Hematopoietic multipotent progenitor cell treated with erythropoietin and hydrocortisone succinate and interleukin-3 and kit ligand, for 8 days (in vitro differentiated cells): ENCODE data around the gene ENPEP.
A peak's percentile ranks its signal among the peaks of the same experiment; 100 is the strongest.
"Not testable (repeated sequence)": the region's sequence is repeated elsewhere in the genome, so short reads cannot be mapped to it uniquely, and the experiment has no call there.

Source experiments
- DNase-seq: peaks from one replicate; pipeline ENCODE4 v3.0.0-alpha.2; 2015

The ENPEP gene

GRCh38 chr4:110484767-110485166 is 8.8 kb downstream of the ENPEP start:
- no peak for DNase-seq

- DNase-seq: no peak
Measured at GRCh38 chr4:110485452-110485851, 9.5 kb downstream of the ENPEP start.

- DNase-seq: no peak
Measured at GRCh38 chr4:110486256-110486655, 10.3 kb downstream of the ENPEP start.

- not testable (repeated sequence) for DNase-seq
Measured at GRCh38 chr4:110486850-110487249, 10.9 kb downstream of the ENPEP start.

GRCh38 chr4:110487873-110488272 is 11.9 kb downstream of the ENPEP start:
- no peak for DNase-seq

- DNase-seq: no peak
Measured at GRCh38 chr4:110489901-110490508, 14.1 kb downstream of the ENPEP start.

- no peak for DNase-seq
Measured at GRCh38 chr4:110492522-110492921, 16.6 kb downstream of the ENPEP start.

- DNase-seq: no peak
Measured at GRCh38 chr4:110493520-110493919, 17.6 kb downstream of the ENPEP start.

GRCh38 chr4:110498420-110498819 is 22.5 kb downstream of the ENPEP start:
- no peak for DNase-seq

DNA sequence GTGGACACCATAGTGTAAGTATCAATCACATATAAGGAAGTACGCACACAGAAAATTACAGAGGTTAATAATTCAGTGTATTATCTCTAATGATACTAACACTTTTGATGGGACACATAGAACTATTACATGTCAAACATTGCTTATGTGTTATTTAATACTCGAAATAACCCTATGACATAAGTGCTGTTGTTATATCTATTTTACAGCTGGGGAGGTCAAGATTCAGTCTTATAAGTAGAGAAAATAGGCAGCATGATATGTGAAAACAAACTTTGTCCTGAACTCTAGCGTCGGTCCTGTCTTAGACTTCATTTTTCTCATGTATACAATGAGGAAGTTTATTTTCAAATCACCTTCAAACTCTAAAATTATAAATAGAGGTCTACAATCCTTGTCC is 23.2 kb downstream of the ENPEP start:
- DNase-seq: no peak

- no peak for DNase-seq
Measured at GRCh38 chr4:110501826-110502225, 25.9 kb downstream of the ENPEP start.

- no peak for DNase-seq
Measured at GRCh38 chr4:110503270-110504083, 27.5 kb downstream of the ENPEP start.

GRCh38 chr4:110504084-110504435 is 28.1 kb downstream of the ENPEP start:
- no peak for DNase-seq

DNA sequence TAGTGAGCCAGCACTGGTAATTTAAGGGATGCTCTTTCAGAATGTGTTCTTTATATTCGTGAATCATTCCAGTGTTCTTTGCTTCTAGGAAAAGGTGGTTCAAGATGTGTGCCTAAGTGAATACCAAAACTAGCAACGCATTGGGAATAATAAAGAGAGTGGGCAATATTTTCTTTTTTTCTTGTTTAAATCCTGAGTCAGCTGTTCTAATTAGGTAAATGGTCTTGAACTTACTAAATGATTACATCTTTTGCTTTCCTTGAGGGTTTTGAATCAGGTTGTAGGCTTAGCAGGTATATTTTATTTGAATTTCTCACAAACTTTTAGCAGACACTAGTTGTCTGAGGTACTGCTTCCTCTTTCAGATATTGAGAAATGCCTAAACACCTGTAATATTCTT is 29.5 kb downstream of the ENPEP start:
- no peak for DNase-seq

DNA sequence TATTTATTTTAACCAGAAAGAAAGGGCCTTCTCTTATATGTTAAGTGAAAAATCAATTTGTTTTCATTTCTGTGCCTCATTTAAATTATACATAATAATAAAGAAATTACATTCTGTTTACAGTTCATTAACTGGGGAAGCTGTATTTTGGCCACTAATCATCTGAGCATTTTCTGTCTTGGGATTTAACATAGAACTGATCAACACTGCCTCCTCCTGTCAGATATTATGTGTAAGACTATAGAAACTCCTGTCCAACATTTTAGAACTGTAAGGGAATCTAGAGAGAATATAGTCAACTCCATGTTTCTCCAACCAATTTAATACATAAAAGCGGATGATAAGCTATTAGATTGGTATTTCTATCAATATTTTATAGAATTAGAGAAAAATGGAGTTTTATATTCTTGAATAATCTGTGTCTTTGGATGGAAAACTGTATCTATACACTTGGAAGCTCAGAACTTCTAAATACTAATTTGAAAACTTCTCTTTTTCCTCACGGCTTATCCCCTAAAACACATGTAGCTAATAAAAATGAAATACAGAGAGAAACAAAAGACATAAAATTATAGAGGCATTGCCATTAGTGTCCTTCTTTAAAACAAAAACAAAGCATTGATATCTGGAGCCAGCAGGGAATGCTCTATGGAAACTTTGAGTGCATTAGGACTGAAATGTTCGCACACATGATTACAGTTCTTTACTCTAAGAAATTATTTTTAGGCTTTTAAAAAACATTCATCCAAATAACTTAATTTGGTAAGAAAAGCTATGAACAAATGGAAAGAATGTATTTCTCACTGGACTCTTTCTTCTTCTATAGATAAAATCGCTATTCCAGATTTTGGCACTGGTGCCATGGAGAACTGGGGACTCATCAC is 33.1 kb downstream of the ENPEP start:
- peak; percentile 59 for DNase-seq

GRCh38 chr4:110510277-110510676 is 34.3 kb downstream of the ENPEP start:
- no peak for DNase-seq

DNA sequence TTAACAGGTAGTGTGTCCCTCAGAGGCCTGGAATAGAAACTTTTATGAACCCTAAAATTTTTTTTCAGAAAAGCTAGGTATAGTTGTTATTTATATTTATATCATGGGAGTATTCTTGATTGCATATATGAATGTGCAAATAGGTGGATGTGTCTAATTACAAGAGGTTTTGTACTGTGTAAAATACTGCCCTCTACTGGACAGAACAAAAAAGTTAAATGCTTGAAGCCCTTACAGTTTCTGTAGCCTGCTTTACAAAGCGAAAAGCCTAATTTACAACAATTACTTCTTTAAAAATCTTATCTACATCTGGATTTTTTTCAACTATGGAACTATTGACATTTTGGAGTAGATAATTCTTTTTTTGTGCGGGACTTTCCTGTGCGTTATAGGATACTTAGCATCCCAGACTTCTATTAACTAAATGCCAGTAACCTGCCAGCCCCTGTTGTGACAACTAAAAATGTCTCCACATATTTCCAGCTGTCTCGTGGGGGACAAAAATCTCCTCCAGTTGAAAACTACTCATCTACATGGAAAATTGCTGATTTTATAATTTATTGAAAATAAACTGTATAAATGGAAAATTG is 35.1 kb downstream of the ENPEP start:
- peak; percentile 80 for DNase-seq

GRCh38 chr4:110512901-110513300 is 36.9 kb downstream of the ENPEP start:
- DNase-seq: peak; percentile 5

GRCh38 chr4:110514889-110515479 is 39.0 kb downstream of the ENPEP start:
- DNase-seq: peak; percentile 68

GRCh38 chr4:110515676-110516075 is 39.7 kb downstream of the ENPEP start:
- peak; percentile 39 for DNase-seq

DNA sequence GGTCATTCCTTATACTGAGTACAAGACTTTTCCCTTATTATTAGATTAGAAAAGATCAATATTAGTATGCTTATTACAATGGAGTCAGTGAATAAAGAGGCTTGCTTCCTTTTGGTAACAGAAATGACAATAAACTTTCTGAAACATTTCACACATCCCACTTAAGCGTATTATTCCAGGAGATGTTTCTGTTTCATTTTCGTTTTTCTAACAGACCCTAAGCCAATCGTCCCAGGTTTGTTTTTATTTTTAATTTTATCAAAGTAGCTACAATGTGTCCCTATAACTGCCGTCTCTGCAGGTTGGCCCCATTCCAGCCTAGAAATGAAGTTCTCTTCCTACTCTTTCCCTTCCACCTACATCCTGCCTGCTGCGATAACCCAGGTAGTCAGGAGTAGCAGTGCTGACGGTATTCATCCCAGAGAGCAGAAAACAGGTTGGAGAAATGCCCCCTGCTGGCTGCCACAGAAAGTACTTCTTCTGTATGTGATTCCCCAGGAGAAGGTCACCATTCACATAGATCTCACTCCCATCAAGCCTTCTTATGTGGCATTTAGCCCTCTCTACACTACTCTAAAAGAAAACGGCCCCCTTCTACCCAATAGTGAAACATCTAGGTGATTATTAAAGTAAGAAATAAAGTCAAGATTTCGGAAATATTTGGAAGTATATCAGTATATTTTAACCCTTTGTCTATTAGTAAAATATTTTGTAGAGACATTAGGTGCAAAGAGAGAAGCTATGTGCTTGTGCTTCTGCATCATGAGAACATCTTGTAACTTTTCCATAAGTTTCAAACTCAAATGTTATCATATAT is 40.4 kb downstream of the ENPEP start:
- DNase-seq: peak; percentile 82
